ENCODE results near the gene RANGAP1.

DNA sequence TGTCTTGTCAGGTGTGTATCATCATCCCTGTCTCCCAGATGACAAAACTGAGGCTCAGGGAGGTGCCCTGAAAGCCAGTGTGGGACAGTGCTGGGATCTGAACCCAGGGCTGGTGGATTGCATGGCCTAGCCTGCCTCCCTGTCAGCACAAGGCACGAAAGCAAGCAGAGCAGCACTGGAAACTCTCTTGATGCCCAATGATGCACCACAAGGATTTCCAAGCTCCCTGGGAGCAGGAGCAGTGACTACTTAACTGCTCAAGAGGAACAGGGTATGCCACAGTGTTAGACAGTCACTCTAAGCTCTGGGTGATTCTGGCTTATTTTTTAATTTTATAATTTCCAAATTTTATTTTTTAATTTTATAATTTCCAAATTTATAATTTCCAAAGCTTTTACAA is 24.3 kb upstream of the RANGAP1 start:
- no peak for TF ChIP-seq POLR2A (IDR thresholded peaks at IDR 0.05; ENCODE audit: low read depth, low read length)
- TF ChIP-seq, protein P1, sequence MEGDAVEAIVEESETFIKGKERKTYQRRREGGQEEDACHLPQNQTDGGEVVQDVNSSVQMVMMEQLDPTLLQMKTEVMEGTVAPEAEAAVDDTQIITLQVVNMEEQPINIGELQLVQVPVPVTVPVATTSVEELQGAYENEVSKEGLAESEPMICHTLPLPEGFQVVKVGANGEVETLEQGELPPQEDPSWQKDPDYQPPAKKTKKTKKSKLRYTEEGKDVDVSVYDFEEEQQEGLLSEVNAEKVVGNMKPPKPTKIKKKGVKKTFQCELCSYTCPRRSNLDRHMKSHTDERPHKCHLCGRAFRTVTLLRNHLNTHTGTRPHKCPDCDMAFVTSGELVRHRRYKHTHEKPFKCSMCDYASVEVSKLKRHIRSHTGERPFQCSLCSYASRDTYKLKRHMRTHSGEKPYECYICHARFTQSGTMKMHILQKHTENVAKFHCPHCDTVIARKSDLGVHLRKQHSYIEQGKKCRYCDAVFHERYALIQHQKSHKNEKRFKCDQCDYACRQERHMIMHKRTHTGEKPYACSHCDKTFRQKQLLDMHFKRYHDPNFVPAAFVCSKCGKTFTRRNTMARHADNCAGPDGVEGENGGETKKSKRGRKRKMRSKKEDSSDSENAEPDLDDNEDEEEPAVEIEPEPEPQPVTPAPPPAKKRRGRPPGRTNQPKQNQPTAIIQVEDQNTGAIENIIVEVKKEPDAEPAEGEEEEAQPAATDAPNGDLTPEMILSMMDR (conservative IDR thresholded peaks at IDR 0.05; ENCODE audit: low read depth, low read length): no peak
- TF ChIP-seq, protein P2, sequence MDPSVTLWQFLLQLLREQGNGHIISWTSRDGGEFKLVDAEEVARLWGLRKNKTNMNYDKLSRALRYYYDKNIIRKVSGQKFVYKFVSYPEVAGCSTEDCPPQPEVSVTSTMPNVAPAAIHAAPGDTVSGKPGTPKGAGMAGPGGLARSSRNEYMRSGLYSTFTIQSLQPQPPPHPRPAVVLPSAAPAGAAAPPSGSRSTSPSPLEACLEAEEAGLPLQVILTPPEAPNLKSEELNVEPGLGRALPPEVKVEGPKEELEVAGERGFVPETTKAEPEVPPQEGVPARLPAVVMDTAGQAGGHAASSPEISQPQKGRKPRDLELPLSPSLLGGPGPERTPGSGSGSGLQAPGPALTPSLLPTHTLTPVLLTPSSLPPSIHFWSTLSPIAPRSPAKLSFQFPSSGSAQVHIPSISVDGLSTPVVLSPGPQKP (IDR thresholded peaks at IDR 0.05; ENCODE audit: borderline replicate concordance, low read depth, low read length): no peak
- TF ChIP-seq RCOR1 (IDR thresholded peaks at IDR 0.05; ENCODE audit: insufficient replicate concordance, low read length): no peak
- no peak for TF ChIP-seq RFX5 (IDR thresholded peaks at IDR 0.05; ENCODE audit: low read depth, low read length)
- no peak for TF ChIP-seq MAFK (IDR thresholded peaks at IDR 0.05; ENCODE audit: low read depth, low read length)
- TF ChIP-seq CEBPB (IDR thresholded peaks at IDR 0.05; ENCODE audit: low read depth, low read length): no peak
- no peak for TF ChIP-seq RAD21 (IDR thresholded peaks at IDR 0.05; ENCODE audit: low read length)
- TF ChIP-seq, protein P3, sequence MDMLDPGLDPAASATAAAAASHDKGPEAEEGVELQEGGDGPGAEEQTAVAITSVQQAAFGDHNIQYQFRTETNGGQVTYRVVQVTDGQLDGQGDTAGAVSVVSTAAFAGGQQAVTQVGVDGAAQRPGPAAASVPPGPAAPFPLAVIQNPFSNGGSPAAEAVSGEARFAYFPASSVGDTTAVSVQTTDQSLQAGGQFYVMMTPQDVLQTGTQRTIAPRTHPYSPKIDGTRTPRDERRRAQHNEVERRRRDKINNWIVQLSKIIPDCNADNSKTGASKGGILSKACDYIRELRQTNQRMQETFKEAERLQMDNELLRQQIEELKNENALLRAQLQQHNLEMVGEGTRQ (IDR thresholded peaks at IDR 0.05; ENCODE audit: low read depth, low read length): no peak
- TF ChIP-seq MAZ (IDR thresholded peaks at IDR 0.05; ENCODE audit: borderline replicate concordance, low read depth, low read length): no peak
